GM21423 (cell line): ENCODE measurements around the gene FCGBP.
"Not testable (repeated sequence)": the region's sequence is repeated elsewhere in the genome, so short reads cannot be mapped to it uniquely, and the experiment has no call there.

Experiments
- ATAC-seq: cut with Tn5 transposase; IDR thresholded peaks from one replicate; pipeline ENCODE4 v1.9.1; 2021; ENCODE audit warnings: mild to moderate bottlenecking, moderate library complexity; ENCODE audit not compliant: unreplicated experiment

FCGBP gene

DNA sequence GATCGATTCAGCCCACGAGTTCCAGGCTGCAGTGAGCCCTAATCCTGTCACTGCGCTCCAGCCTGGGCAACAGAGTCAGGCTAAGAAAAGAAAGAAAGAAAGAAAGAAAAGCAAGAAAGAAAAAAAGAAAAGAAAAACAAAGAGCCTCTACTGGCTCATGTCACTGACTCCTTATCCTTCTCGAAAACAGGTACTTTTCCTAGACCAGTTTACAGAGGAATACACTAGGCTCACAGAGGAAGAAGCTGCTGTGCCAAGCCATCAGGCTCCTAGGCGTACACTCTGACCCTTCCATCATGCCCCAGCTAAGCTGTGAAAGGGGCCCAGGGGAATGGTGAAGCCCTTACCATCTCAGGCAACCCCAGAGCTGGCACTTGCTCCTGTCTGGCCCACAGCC lies 41.9 kb downstream of the FCGBP start:
- not testable (repeated sequence) for ATAC-seq

DNA sequence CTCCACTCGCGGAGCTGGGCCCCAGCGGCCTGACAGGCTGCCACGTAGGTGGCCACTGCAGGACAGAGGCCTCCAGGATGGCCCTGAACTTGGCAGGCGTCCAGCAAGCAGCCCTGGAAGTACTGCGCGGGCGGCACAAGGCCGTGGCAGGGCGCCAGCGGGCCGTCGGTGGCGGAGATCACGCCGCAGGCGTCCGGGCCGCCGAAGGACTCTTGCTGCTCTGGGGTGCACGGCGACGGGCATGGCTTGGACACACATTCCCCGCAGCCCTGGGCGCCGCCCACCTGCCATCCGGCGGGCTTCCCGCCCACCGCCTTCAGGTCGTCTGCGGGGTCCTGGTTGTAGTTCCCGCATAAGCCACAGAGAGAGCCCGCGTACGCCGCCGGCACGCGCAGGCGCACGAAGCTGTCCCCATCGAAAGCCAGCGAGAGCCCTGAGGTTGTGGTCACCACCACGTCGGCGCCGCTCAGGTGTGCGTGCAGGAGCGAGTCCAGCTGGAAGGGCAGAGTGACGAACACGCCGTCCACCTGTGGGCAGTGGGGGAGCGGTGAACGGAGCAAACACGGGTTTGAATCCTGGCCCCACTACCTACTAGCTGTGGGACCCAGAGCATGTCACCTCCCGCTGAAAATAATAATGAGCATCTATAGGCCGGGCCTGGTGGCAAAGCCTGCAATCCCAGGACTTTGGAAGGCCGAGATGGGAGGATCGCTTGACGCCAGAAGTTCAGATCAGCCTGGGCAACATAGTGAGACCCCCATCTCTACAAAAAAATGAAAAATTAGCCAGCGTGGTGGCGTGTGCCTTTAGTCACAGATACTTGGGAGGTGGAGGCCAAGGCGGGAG lies 42.6 kb downstream of the FCGBP start:
- not testable (repeated sequence) for ATAC-seq

DNA sequence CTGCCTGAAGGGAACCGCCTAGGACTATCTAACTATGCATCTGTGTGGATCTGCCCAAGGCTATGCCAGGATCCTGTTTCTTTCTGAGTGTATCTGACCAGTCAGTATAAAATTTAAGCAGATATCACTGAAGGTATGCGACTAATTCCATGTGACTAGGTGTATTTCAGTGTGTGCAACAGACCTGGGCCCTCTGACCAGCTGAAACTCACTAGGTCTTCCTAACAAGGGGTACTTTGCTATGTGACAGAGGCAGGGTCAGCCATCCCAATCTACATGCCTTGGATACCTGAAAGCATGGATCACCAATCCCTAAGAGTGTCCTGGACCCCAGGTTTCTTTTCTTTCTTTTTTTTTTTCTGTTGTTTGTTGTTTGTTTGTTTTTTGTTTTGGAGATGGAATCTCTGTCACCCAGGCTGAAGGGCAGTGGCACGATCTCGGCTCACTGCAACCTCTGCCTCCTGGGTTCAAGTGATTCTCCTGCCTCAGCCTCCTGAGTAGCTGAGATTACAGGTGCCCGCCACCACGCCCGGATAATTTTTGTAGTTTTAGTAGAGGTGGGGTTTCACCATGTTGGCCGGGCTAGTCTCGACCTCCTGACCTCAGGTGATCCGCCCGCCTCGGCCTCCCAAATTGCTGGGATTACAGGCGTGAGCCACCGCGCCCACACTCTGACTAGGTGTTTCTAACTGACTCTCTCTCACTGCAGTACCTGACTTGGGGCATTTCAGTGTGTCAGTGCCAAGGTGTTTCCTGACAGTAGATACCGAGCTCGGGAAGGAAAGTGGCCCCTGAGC lies 43.5 kb downstream of the FCGBP start:
- no peak for ATAC-seq

DNA sequence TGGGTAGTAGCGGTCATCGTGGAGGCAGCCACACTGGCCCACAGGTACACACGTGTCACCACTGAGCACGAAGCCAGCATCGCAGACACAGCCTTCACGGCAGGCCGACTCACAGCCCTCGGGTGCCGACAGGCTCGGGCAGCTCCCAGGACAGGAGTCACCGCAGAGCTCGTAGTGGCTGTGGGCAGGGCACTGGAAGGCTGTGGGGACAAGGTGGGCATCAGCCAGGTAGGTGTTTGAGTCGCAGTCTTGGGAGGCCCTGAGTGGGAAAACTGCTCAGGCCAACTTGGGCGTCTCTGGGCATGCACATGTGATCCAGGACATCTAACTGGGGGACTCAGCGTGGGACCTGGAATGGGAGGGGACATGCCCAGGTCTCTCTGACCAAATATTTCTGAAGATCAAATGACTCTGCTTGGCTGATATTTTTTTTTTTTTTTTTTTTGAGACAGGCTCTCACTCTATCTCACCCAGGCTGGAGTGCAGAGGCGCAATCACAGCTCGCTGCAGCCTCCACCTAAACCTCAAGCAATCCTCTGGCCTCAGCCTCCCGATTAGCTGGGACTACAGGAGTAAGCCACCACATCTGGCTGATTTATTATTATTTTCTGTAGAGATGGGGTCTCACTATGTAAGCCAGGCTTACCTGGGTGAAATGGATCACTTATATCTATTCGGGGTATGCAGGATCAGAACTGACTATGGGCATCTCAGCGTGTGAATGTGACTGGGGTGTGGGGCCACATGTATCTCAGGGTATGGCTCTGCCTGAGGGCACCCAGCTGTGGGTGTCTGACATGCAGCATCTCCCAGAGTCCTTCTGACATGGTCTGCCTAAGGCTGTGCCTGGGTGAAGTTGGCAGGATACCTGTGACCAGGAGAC lies 44.3 kb downstream of the FCGBP start:
- not testable (repeated sequence) for ATAC-seq

DNA sequence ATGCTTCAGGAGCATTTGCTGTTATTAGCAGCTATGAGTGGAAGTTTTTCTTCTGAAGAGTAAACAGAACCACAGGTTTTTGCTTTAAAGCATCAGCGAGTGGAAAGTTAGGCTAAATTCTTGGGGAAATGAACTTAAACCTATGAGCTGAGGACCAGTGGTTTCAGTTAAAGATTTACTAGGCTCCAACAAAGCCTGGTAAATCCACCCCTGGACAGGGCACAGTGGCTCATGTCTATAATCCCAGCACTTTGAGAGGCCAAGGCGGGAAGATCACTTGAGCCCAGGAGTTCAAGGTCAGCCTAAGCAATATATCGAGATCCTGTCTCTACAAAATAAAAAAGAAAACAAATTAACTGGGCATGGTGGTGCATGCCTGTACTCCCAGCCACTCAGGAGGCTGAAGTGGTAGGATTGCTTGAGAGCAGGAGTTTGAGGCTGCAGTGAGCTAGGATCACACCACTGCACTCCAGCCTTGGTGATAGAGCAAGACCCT lies 46.9 kb downstream of the FCGBP start:
- not testable (repeated sequence) for ATAC-seq

DNA sequence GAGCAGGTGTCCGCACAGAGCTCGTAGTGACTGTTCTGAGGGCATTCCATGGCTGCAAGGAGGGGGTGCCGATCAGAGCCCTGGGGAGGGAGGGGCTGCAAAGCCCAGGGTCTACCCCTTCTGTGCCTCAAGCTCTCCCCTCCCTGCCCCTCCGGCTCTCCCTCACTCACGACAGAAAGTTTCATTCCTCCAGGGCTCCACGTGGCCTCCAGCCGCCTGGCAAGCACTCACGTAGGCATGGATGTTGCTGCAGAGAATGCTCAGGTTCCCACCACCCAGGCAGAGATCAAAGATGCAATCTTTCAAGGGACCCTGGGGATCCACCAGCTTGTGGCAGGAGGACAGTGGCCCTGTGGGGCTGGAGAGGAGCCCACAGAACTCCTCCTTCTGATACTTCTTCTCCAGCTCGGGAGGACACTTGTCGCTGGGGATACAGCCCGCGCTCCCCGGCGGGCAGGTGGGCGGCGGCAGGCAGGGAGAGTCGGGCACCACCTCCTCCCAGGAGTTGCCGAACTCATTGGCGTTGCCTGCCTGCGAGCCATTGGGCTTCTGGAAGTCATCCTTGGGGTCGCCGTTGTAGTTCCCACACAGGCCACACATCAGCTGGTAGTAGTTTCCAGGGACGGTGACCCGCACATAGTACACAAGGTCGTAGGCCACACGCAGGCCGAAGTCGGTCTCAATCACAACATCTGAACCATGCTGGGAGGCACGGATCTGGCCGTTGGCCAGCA lies 48.4 kb downstream of the FCGBP start:
- not testable (repeated sequence) for ATAC-seq

DNA sequence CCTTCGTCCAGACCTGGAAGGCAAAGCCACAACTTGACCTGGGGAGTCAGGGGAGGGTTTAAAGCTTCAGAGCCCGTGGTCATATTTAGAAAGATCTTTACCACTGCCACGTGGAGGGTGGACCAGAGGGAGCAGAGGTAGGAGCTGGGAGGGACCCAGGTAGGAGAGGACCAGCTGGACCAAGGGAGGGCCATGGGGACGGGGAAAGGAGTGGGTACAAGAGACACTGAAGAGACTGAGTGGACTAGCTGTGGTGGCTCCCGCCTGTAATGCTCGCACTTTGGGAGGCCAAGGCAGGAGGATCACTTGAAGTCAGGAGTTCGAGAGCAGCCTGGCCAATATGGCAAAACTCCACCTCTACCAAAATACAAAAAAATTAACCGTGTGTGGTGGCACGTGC lies 49.7 kb downstream of the FCGBP start:
- not testable (repeated sequence) for ATAC-seq
